Activated B cell treated with CpG ODN at 0.5 μM for 24 hours (primary cell): ENCODE results near the gene DLX1. TPM values are rescaled to one million over a fixed set of nuclear protein-coding genes. Genes with fewer than 3 reads are reported as not detected.
"Not testable (repeated sequence)": the region's sequence is repeated elsewhere in the genome, so short reads cannot be mapped to it uniquely, and the experiment has no call there.

Experiments used
- ATAC-seq: fragments of 200-7000 bp; cut with Tn5 transposase; one replicate; pipeline ENCODE4 v1.10.0; 2021; ENCODE audit warnings: low read depth, mild to moderate bottlenecking, moderate library complexity
- CTCF ChIA-PET: fragments of 350-600 bp; sonication (Branson Sonifier 250); formaldehyde crosslinking; loops from one replicate; lab custom pipeline; 2021; ENCODE audit warnings: antibody characterized with exemption; lab: Charles Lee
- POLR2A ChIA-PET: fragments of 350-600 bp; sonication (Branson Sonifier 250); formaldehyde crosslinking; loops from one replicate; lab custom pipeline; 2021; ENCODE audit warnings: antibody characterized with exemption; lab: Charles Lee
- DNase-seq: peaks from one replicate; pipeline ENCODE4 v3.0.0; 2022
- H3K27ac Mint-ChIP-seq: one replicate; pipeline ENCODE4 v1.8.0; 2020; ENCODE audit warnings: mixed read lengths
- H3K27me3 Mint-ChIP-seq: one replicate; pipeline ENCODE4 v1.8.0; 2021; ENCODE audit warnings: mixed read lengths
- H3K36me3 Mint-ChIP-seq: one replicate; pipeline ENCODE4 v1.8.0; 2021; ENCODE audit warnings: low read depth, mixed read lengths
- H3K4me1 Mint-ChIP-seq: one replicate; pipeline ENCODE4 v1.8.0; 2021; ENCODE audit warnings: mixed read lengths
- H3K4me3 Mint-ChIP-seq: one replicate; pipeline ENCODE4 v1.8.0; 2020; ENCODE audit warnings: mild to moderate bottlenecking, mixed read lengths
- H3K9me3 Mint-ChIP-seq: one replicate; pipeline ENCODE4 v1.8.0; 2020; ENCODE audit warnings: mixed read lengths
- CTCF ChIP-seq: fragments of 200-600 bp; IDR thresholded peaks from one replicate; pipeline ENCODE4 v1.8.0; 2022; ENCODE audit warnings: antibody characterized with exemption, mild to moderate bottlenecking
- intact Hi-C: fragments of 100-400 bp; cut with micrococcal nuclease; formaldehyde crosslinking; loops from one replicate; pipeline ENCODE4 v1.15.1; 2024
- total RNA-seq: library from RNA; stranded (reverse); gene quantifications from 2 replicates; pipeline ENCODE4 v1.2.3, GENCODE V29; 2022

The DLX1 gene
- total RNA-seq, 1 donor from 2014 or later: not detected

- Mint-ChIP-seq H3K27me3 (no peaks in the 10 kb centered on the region), H3K27ac (no peak overlapping the region), H3K4me1 (no peaks in the 10 kb centered on the region), H3K4me3 (no peak overlapping the region), H3K9me3 (no peaks in the 10 kb centered on the region), H3K36me3 (peaks cover 32% of the 10 kb centered on the region)
- CTCF ChIA-PET: no interaction called here
- intact Hi-C loops: no loop called here
- ATAC-seq: no peak
- no peak for DNase-seq
- POLR2A ChIA-PET: no interaction called here
- TF ChIP-seq CTCF: no peak
Measured at GRCh38 chr2:172066394-172066886, 18.9 kb upstream of the DLX1 start.

DNA sequence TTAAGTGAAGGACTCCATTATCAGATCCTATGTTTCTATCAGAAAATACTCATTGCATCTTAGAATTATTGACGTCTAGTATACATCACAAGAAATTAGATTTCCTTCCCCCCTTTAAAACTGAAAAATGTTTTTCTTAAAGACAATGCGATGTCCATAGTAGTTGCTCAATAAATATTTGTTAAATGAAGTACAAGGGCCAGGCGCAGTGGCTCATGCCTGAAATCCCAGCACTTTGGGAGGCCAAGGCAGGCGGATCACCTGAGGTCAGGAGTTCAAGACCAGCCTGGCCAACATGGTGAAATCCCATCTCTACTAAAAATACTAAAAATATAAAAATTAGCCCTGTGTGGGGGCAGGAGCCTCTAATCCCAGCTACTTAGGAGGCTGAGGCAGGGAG, 17.4 kb upstream of the DLX1 start:
- intact Hi-C loops: not testable (repeated sequence)

DNA sequence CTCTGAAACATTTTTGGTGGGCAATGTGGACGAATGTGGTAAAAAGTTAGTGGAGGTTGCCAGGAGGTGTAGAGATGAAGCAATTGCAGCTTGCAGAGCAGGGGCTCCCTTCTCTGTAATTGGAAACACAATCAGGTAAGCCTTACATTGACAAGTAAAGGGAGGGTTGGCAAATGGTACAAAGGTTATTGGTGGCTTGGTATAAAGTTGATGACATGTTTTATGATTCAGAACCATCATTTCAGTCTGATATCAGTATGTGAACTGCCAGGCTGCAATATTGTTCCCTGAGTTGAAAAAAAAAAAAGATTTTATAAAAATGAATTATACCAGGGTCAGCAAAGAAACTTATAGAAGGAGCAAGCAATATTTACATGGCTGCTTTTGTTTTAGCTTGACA, 14.4 kb upstream of the DLX1 start:
- Mint-ChIP-seq H3K4me1 (no peaks in the 10 kb centered on the region), H3K4me3 (no peak overlapping the region), H3K27me3 (no peaks in the 10 kb centered on the region), H3K9me3 (no peaks in the 10 kb centered on the region), H3K27ac (no peak overlapping the region), H3K36me3 (peaks cover 13% of the 10 kb centered on the region)
- intact Hi-C loops: loop anchor here (5.0 kb wide), 1 partner anchor 36 kb away; no protein-coding TSS in a partner anchor
- CTCF ChIA-PET: no interaction called here
- no peak for ATAC-seq
- no peak for DNase-seq
- no peak for TF ChIP-seq CTCF
- POLR2A ChIA-PET: no interaction called here

More for the DNA sequence above, 17.4 kb upstream of the DLX1 start:
- H3K4me3 Mint-ChIP-seq, H3K27me3 Mint-ChIP-seq, CTCF ChIA-PET, ATAC-seq, H3K9me3 Mint-ChIP-seq, H3K27ac Mint-ChIP-seq, H3K4me1 Mint-ChIP-seq, POLR2A ChIA-PET, DNase-seq: not testable (repeated sequence)
- H3K36me3 Mint-ChIP-seq: peaks cover 24% of the 10 kb centered on the region

- intact Hi-C loops: loop anchor here (5.0 kb wide), 1 partner anchor 35 kb away; no protein-coding TSS in a partner anchor
- Mint-ChIP-seq H3K36me3 (peaks cover 6% of the 10 kb centered on the region), H3K4me1 (no peaks in the 10 kb centered on the region), H3K9me3 (no peaks in the 10 kb centered on the region), H3K27ac (no peak overlapping the region), H3K4me3 (no peak overlapping the region), H3K27me3 (peaks cover 3% of the 10 kb centered on the region)
- ChIA-PET CTCF (no interaction called here), POLR2A (interaction anchor here (0.5 kb wide), 1 partner anchor 12 kb away, joined by 7 read pairs; no protein-coding TSS in a partner anchor)
- ATAC-seq (no peak), DNase-seq (no peak)
- TF ChIP-seq CTCF: no peak
Measured at GRCh38 chr2:172072303-172072702, 13.0 kb upstream of the DLX1 start.

DNA sequence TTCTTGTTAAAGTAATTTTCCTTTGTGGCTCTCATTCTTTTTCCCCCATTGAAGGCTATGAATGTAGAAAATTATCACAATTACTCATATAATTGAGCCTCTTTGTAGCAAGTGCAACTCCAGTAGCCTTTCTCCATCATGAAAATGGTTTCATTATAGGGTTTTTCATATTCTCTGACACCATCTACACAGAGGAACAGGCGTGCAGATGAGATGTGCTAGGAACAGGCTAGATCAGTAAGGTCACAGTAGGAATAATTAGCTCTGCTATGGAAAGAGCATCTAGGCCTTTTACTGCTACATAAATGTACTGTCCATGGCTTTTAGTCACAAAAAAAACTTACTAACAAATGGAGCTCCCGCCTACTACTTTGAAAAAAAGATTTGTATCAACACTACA, 12.6 kb upstream of the DLX1 start:
- intact Hi-C loops: loop anchor here (5.0 kb wide), 1 partner anchor 35 kb away; no protein-coding TSS in a partner anchor
- H3K4me1 Mint-ChIP-seq: no peaks in the 10 kb centered on the region
- no peak overlapping the region for H3K27ac Mint-ChIP-seq
- DNase-seq (no peak), ATAC-seq (no peak)
- ChIA-PET POLR2A (no interaction called here), CTCF (no interaction called here)
- peaks cover 6% of the 10 kb centered on the region for H3K36me3 Mint-ChIP-seq
- no peak overlapping the region for H3K4me3 Mint-ChIP-seq
- peaks cover 3% of the 10 kb centered on the region for H3K27me3 Mint-ChIP-seq
- H3K9me3 Mint-ChIP-seq: no peaks in the 10 kb centered on the region
- TF ChIP-seq CTCF: no peak

DNA sequence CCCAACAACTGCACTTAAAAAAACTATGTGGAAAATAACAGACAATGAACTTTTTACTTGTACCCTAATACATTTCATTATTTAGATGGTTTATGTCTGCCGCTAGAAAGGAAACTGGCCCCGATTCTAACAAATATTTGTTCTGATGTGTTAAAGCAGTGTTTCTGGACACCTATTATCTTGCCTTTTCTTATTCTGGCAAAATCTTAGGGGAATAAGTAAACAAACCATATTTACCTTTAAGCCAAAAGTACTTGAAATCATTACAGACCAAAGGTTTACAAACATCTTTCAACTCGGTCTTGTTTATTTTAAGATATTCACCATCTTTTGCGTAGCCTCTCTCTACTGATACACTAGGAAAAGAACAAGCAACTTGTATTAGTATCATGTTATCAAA, 11.8 kb upstream of the DLX1 start:
- H3K4me3 Mint-ChIP-seq: no peak overlapping the region
- CTCF ChIA-PET: no interaction called here
- intact Hi-C loops: loop anchor here (5.0 kb wide), 1 partner anchor 34 kb away; no protein-coding TSS in a partner anchor
- H3K4me1 Mint-ChIP-seq: no peaks in the 10 kb centered on the region
- no peak for TF ChIP-seq CTCF
- H3K36me3 Mint-ChIP-seq: peaks cover 4% of the 10 kb centered on the region
- no peaks in the 10 kb centered on the region for H3K9me3 Mint-ChIP-seq
- no peak for DNase-seq
- H3K27me3 Mint-ChIP-seq: peaks cover 3% of the 10 kb centered on the region
- POLR2A ChIA-PET: no interaction called here
- no peak overlapping the region for H3K27ac Mint-ChIP-seq
- ATAC-seq: no peak
